Skeletal muscle satellite cell (primary cell): ENCODE measurements around the gene KRTAP10-5.
"Not testable (repeated sequence)": the region's sequence is repeated elsewhere in the genome, so short reads cannot be mapped to it uniquely, and the experiment has no call there.

Experiments used
- H3K27me3 ChIP-seq: 2 replicates; pipeline ENCODE4 v1.7.0; 2013; ENCODE audit warnings: low read length; ENCODE audit not compliant: control insufficient read depth, insufficient read depth
- H3K36me3 ChIP-seq: 2 replicates; pipeline ENCODE4 v1.7.0; 2013; ENCODE audit warnings: mild to moderate bottlenecking, control low read depth, low read length; ENCODE audit not compliant: insufficient read depth
- H3K4me1 ChIP-seq: 2 replicates; pipeline ENCODE4 v1.7.0; 2013; ENCODE audit warnings: low read length; ENCODE audit not compliant: control insufficient read depth, insufficient read depth
- H3K4me2 ChIP-seq: 2 replicates; pipeline ENCODE4 v1.7.0; 2013; ENCODE audit warnings: mild to moderate bottlenecking, low read length
- H3K4me3 ChIP-seq: 2 replicates; pipeline ENCODE4 v1.7.0; 2013; ENCODE audit warnings: low read length
- H3K9ac ChIP-seq: 2 replicates; pipeline ENCODE4 v1.7.0; 2013; ENCODE audit warnings: mild to moderate bottlenecking, low read depth, low read length, moderate library complexity
- H3K9me3 ChIP-seq: replicated peaks from 2 replicates; pipeline ENCODE4 v1.7.0; 2013; ENCODE audit warnings: mild to moderate bottlenecking, control low read depth, low read length

Gene KRTAP10-5

DNA sequence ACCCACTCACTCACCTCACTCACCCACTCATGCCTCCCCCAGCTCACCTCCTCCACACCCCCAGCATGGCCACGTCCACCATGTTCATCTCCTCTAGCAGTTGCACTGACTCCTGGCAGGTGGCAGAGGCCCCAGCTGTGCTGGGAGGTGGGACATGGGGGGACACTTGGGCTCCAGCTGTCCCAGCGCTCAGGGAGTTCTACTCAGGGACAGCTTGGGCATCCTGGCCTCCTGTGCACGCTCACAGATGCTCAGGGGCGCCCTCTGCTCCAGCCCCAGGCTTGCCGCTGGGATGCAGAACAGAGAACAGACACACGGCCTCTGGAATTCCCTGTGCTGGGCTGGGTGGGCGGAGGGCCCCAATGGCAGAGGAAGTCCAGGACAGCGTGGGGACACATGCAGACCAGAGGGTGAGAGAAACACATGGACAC is 36.7 kb upstream of the KRTAP10-5 start:
- Histone ChIP-seq H3K27me3 (peaks cover 24% of the 10 kb centered on the region), H3K4me2 (no peak overlapping the region), H3K9me3 (no peaks in the 10 kb centered on the region), H3K4me3 (no peak overlapping the region), H3K36me3 (no peaks in the 10 kb centered on the region), H3K9ac (no peak overlapping the region), H3K4me1 (no peaks in the 10 kb centered on the region)

DNA sequence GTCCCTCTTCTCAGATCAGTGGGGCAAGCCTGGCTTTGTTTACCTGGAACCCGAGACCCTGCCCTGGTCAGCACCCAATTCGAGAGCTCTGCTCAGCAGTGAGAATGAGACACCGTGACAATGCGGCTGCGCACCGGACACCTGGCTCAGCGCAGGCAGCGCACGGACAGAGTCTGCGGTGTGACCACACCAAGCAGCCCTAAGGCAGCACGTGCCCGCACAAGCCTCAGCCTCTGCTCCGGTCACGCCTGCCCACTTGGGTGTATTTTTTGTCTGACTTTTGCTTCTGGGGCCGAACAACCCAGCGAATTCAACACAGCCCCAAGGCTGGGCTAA is 36.2 kb upstream of the KRTAP10-5 start:
- H3K27me3 ChIP-seq = peaks cover 28% of the 10 kb centered on the region
- no peaks in the 10 kb centered on the region for H3K4me1 ChIP-seq
- H3K4me3 ChIP-seq = no peak overlapping the region
- no peaks in the 10 kb centered on the region for H3K36me3 ChIP-seq
- peaks cover 2% of the 10 kb centered on the region for H3K9me3 ChIP-seq
- no peak overlapping the region for H3K9ac ChIP-seq
- H3K4me2 ChIP-seq = no peak overlapping the region

DNA sequence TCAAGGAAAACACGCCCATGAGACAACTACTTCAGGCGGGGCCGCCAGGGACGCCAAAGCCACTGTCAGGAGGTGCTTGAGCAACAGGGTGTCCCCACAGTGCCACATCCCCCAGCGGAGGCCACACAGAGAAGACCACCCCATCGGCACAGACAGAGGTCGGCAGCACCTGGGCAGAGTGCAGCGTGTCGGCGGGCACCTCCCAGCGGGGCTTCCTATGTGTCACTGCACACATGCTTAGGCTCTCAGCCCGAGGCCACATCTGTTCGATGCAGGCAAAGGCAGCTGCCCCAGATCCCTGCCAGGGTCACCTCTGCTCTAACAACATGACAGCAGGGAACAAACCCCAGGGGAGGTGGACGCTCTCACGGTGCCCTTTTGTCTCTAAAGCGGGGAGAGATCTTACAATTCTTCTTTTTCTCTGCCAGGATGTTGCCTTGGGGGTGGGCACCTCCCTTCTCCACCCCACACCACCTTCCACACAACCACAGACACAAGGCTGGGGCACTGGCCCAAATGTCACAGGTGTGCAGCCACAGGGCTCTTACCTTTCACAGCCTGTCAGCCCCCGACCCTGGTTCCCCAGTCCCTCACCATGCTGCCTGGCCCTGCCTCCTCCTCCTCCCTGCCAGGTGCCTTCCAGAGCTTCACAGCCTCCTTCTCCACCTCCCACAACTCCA is 35.6 kb upstream of the KRTAP10-5 start:
- Histone ChIP-seq H3K36me3 (no peaks in the 10 kb centered on the region), H3K4me1 (no peaks in the 10 kb centered on the region), H3K4me2 (no peak overlapping the region), H3K9me3 (peaks cover 3% of the 10 kb centered on the region), H3K27me3 (peaks cover 29% of the 10 kb centered on the region), H3K4me3 (no peak overlapping the region), H3K9ac (no peak overlapping the region)

DNA sequence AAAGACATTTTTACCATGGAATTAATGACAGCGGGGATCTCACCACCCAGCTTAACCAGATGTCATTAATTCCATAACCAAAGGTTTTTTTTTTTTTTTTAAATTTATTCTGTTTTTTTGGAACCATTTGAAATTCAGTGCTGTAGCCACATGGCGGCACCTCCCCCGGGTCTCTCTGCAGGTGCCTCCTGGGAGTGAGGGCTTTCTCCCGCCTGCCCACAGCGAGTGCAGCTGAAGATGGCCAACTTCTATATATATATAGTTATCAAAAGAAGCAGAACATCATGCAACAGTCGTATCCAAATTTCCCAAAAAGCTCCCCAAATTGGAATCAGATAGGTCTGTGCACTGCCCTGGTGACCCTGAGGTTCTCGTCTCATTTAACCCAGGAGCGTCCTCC is 35.1 kb upstream of the KRTAP10-5 start:
- H3K9ac ChIP-seq = no peak overlapping the region
- H3K4me3 ChIP-seq = no peak overlapping the region
- no peak overlapping the region for H3K4me2 ChIP-seq
- H3K4me1 ChIP-seq = no peaks in the 10 kb centered on the region
- H3K36me3 ChIP-seq = no peaks in the 10 kb centered on the region
- peaks cover 3% of the 10 kb centered on the region for H3K9me3 ChIP-seq
- H3K27me3 ChIP-seq = peaks cover 29% of the 10 kb centered on the region

DNA sequence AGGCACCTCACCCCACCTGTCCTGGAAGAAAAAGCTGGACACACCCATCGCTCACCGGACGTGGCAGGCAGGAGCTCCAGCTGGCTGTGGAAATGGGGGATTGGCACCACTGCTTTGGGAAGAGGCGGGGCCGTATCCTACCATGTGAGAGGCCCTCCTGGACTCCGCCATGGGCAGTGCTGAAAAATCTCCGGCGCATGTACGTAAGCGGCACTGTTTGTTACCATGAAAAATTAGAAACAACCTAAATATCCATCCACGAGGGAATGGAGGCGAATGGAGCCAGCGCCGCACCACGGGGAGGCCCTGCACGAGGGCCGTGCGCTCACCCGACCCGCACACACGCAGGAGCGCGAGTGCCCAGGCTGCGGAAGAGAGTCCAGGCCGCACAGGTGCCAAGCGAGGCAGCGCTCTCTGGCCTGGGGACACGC is 34.6 kb upstream of the KRTAP10-5 start:
- Histone ChIP-seq H3K36me3 (no peaks in the 10 kb centered on the region), H3K4me1 (no peaks in the 10 kb centered on the region), H3K4me2 (no peak overlapping the region), H3K27me3 (peaks cover 29% of the 10 kb centered on the region), H3K4me3 (no peak overlapping the region), H3K9ac (no peak overlapping the region), H3K9me3 (peaks cover 3% of the 10 kb centered on the region)

DNA sequence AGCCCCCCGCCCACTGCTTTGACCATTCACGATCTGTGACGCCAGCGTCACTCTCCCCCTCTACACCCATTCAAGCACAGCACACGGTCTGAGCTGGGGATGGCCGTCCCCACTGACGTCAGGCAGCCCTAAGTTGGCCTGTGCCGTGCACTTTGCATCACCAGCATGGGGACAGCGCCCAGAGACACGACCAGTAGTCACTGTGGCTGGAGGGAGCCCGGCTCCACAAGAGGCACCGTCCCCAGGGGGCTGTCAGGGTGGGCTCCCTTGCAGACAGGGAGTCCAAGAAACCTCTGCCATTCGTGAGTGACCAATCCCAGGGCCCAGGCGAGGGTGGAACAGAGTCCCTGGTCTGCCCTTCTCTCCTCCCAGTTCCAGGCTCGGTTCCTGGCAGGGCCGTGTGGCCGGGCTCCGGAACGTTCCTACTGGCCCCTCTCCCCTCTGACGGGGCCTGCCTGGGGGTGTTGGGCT is 33.8 kb upstream of the KRTAP10-5 start:
- H3K9ac ChIP-seq = no peak overlapping the region
- H3K27me3 ChIP-seq = peaks cover 29% of the 10 kb centered on the region
- H3K36me3 ChIP-seq = no peaks in the 10 kb centered on the region
- H3K4me2 ChIP-seq = no peak overlapping the region
- no peak overlapping the region for H3K4me3 ChIP-seq
- H3K9me3 ChIP-seq = peaks cover 3% of the 10 kb centered on the region
- H3K4me1 ChIP-seq = no peaks in the 10 kb centered on the region

DNA sequence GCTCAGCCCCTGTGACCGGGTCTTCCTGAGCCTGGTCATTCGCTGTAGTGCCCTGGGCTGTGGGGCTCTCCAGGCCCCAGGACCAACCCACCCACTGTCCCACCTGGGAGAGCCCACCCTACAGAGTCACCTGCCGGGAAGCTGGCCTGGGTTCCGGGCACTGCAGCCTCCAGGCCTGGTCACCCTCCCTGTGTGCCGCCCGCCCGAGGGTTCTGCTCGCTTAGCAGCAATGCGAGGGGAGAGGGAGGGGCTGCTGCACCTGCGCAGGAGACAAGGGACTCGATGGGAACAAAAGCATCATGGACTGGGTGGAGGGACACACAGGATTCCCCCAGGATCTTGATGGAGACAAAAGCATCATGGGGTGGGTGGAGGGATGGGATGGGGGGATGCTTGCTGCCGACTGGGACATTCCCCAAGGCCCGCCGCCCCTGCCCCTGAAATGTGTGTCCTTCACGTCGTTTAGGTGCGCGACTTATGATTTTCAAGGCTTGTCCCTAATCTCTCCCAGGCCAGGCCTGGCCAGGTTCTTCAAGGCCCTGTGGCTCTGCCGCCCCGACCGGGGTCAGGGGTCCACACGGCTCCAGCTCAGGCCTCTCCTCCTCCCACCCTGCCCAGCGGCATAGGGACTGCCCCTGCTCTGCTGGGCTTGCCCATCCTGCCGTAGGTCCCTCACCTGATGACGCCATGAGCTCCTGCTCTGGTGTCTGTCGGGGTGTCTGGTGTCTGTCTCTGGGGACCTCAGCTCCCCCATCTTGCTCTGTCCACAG is 33.2 kb upstream of the KRTAP10-5 start:
- Histone ChIP-seq H3K4me2 (no peak overlapping the region), H3K4me1 (no peaks in the 10 kb centered on the region), H3K36me3 (no peaks in the 10 kb centered on the region), H3K9me3 (peaks cover 3% of the 10 kb centered on the region), H3K9ac (no peak overlapping the region), H3K4me3 (no peak overlapping the region), H3K27me3 (peaks cover 32% of the 10 kb centered on the region)

DNA sequence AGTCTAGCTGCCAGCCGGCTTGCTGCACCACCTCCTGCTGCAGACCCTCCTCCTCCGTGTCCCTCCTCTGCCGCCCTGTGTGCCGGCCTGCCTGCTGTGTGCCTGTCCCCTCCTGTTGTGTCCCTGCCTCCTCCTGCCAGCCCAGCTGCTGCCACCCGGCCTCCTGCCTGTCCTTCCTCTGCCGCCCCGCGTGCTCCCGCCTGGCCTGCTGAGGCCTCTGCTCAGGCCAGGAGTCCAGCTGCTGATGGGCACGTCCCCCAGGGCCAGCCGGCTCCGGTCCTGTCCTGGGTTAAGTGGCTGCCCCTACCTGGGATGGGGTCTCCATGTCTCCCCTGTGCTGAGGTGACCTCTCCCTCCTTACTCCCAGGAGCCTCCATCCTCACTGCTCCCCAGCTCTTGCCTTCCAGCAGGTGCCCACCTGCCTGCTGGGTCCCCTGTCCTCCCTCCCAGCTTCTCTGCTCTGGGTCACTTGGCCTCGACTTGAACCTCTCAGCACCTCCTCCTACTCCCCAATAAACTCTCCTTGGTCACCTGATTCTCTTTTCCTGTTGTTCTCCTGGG is 32.3 kb upstream of the KRTAP10-5 start:
- Histone ChIP-seq H3K4me1 (no peaks in the 10 kb centered on the region), H3K27me3 (peaks cover 28% of the 10 kb centered on the region), H3K4me2 (no peak overlapping the region), H3K9me3 (peaks cover 3% of the 10 kb centered on the region), H3K4me3 (no peak overlapping the region), H3K9ac (no peak overlapping the region), H3K36me3 (no peaks in the 10 kb centered on the region)

DNA sequence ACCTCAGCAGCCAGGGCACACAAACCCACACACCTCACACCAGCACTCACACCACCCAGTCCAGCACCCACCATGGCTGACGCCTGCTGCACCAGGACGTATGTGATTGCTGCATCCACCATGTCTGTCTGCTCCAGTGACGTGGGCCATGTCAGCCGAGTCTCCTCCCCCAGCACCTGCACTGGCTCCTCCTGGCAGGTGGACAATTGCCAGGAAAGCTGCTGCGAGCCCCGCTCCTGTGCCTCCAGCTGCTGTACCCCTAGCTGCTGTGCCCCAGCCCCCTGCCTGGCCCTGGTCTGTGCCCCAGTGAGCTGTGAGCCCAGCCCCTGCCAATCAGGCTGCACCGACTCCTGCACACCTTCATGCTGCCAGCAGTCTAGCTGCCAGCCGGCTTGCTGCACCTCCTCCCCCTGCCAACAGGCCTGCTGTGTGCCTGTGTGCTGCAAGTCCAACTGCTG is 31.7 kb upstream of the KRTAP10-5 start, which contains the start of gene KRTAP10-8:
KRTAP10-8 (plus strand) TSS at position 51 of the 458 bp plus-strand sequence; CDS start at position 73, 22 bp downstream.
- peaks cover 3% of the 10 kb centered on the region for H3K9me3 ChIP-seq
- no peaks in the 10 kb centered on the region for H3K4me1 ChIP-seq
- H3K36me3 ChIP-seq = no peaks in the 10 kb centered on the region
- no peak within 1 kb of the TSS for H3K9ac ChIP-seq
- H3K4me3 ChIP-seq = no peak within 1 kb of the TSS
- H3K27me3 ChIP-seq = peaks cover 22% of the 10 kb centered on the region
- no peak within 1 kb of the TSS for H3K4me2 ChIP-seq

DNA sequence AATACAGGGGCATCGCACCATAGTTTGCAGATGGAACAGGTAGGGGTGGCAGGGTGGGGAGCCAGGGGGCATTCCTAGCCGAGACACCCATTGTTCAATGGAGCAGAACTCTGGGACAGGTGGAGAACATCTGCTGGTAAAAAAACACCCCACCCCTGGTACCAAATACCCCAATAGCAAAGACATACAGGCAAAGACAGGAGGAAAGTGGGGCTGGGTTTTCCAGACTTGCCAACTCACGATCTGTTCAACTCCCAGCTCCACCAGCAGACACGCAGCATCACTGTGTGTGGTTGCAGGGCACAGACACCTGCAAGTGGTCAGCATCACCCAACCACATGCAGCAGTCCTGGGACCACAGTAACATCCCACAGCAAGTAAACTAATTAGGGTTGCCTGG is 31.1 kb upstream of the KRTAP10-5 start:
- Histone ChIP-seq H3K4me1 (no peaks in the 10 kb centered on the region), H3K9ac (no peak overlapping the region), H3K4me3 (no peak overlapping the region), H3K4me2 (no peak overlapping the region), H3K36me3 (no peaks in the 10 kb centered on the region), H3K9me3 (peaks cover 3% of the 10 kb centered on the region), H3K27me3 (peaks cover 17% of the 10 kb centered on the region)

DNA sequence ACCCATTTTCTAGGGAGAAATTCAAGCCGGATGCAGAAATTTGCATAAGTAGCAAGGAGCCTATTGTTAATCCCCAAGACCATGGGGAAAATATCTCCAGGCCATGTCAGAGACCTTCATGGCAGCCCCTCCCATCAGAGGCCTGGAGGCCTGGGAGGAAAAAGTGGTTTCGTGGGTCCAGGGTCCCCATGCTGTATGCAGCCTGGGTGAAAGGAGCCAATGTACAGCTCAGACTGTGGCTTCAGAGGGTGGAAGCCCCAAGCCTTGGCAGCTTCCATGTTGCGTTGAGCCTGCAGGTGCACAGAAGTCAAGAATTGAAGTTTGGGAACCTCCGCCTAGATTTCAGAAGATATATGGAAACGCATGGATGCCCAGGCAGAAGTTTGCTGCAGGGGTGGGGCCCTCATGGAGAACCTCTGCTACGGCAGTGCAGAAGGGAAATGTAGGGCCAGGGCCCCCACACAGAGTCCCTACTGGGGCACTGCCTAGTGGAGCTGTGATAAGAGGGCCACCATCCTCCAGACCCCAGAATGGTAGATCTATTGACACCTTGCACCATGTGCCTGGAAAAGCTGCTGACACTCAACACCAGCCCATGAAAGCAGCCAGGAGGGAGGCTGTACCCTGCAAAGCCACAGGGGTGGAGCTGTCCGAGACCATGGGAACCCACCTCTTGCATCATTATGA is 29.9 kb upstream of the KRTAP10-5 start:
- not testable (repeated sequence) for H3K4me2 ChIP-seq, H3K36me3 ChIP-seq, H3K4me3 ChIP-seq, H3K9ac ChIP-seq, H3K4me1 ChIP-seq, H3K9me3 ChIP-seq
- H3K27me3 ChIP-seq = peaks cover 13% of the 10 kb centered on the region
